AG04450 (cell line): ENCODE measurements around the gene RND2. TPM values are rescaled to one million over a fixed set of nuclear protein-coding genes. Genes with fewer than 3 reads are reported as not detected.

ENCODE experiments used
- CTCF ChIA-PET: fragments of 300-600, 350-600 bp; formaldehyde crosslinking; extraction: SDS; loops from one replicate; lab custom pipeline; 2022; ENCODE audit warnings: antibody characterized with exemption, inconsistent platforms; lab: Charles Lee
- POLR2A ChIA-PET: fragments of 350-600 bp; formaldehyde crosslinking; extraction: SDS; loops from one replicate; lab custom pipeline; 2021; ENCODE audit warnings: antibody characterized with exemption, inconsistent platforms; lab: Yijun Ruan, JAX
- DNase-seq: peaks from one replicate; pipeline ENCODE4 v3.0.0-alpha.2; 2011; ENCODE audit warnings: low read depth, low spot score
- H3K27ac ChIP-seq: one replicate; pipeline ENCODE4 v1.5.1; 2012; ENCODE audit warnings: low read depth, low read length, control low read depth
- H3K27me3 ChIP-seq: one replicate; pipeline ENCODE4 v1.6.0; 2012; ENCODE audit warnings: low read length; ENCODE audit not compliant: control insufficient read depth, insufficient read depth
- H3K4me3 ChIP-seq: 2 replicates; pipeline ENCODE4 v1.5.1; 2011; ENCODE audit warnings: mild to moderate bottlenecking, low read depth, low read length, control low read depth
- H3K9me3 ChIP-seq: 2 replicates; pipeline ENCODE4 v1.5.1; 2012; ENCODE audit warnings: low read length; ENCODE audit not compliant: control insufficient read depth, insufficient read depth
- polyA plus RNA-seq: library from polyadenylated mRNA; depleted of rRNA; stranded (reverse); fragments of >200 nt; gene quantifications from 2 replicates; pipeline ENCODE4 v1.2.3, GENCODE V29; 2011
- TF ChIP-seq, protein P1 (sequence below): IDR thresholded peaks from 2 replicates; pipeline ENCODE4 v1.5.1; 2011; ENCODE audit warnings: low read depth, low read length, control low read depth, inconsistent platforms

RND2 gene
- polyA plus RNA-seq, 1 experiment, result 1.7 TPM

DNA sequence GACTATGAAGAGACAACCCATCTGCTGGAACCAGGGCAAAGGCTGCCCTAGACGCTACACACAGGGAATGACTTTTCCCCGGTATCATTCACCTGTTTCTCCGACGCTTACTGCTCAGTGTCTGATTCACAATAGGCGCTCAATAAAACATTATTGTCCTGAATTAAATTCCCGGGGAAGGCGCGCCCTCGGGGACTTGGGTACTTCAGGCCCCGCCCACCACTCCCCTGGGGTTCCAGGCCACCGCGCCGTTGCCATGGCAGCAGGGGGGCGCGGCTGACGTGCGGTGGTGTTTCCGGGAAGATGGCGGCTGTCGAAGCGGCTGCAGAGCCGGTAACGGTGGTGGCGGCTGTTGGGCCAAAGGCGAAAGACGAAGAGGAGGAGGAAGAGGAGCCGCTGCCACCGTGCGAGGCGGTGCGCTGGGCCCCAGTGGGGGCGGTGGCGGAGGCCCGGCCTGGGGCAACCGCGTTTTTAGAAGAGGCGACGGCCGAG lies 44.7 kb upstream of the RND2 start, which contains the start of gene RUNDC1:
TSS of gene RUNDC1 (plus strand) at position 292 of the 492 bp plus-strand sequence. CDS start at position 304, 12 bp downstream.
- POLR2A ChIA-PET, result interaction anchor here (1.5 kb wide), 1 partner anchor 18 kb away, joined by 7 read pairs; the partner anchor contains the start of gene RPL27
- TF ChIP-seq, protein P1, sequence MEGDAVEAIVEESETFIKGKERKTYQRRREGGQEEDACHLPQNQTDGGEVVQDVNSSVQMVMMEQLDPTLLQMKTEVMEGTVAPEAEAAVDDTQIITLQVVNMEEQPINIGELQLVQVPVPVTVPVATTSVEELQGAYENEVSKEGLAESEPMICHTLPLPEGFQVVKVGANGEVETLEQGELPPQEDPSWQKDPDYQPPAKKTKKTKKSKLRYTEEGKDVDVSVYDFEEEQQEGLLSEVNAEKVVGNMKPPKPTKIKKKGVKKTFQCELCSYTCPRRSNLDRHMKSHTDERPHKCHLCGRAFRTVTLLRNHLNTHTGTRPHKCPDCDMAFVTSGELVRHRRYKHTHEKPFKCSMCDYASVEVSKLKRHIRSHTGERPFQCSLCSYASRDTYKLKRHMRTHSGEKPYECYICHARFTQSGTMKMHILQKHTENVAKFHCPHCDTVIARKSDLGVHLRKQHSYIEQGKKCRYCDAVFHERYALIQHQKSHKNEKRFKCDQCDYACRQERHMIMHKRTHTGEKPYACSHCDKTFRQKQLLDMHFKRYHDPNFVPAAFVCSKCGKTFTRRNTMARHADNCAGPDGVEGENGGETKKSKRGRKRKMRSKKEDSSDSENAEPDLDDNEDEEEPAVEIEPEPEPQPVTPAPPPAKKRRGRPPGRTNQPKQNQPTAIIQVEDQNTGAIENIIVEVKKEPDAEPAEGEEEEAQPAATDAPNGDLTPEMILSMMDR, result no peak
- peak within 1 kb of the TSS; percentile 52 for H3K27ac ChIP-seq
- H3K27me3 ChIP-seq, result no peaks in the 10 kb centered on the region
- CTCF ChIA-PET, result interaction anchor here (1.3 kb wide), 1 partner anchor 17 kb away, joined by 6 read pairs; the partner anchor contains the start of gene RPL27
- DNase-seq, result peak; percentile 52
- H3K9me3 ChIP-seq, result no peaks in the 10 kb centered on the region; the same call in 1 of the 2 replicates
- peak within 1 kb of the TSS; percentile 87 for H3K4me3 ChIP-seq

DNA sequence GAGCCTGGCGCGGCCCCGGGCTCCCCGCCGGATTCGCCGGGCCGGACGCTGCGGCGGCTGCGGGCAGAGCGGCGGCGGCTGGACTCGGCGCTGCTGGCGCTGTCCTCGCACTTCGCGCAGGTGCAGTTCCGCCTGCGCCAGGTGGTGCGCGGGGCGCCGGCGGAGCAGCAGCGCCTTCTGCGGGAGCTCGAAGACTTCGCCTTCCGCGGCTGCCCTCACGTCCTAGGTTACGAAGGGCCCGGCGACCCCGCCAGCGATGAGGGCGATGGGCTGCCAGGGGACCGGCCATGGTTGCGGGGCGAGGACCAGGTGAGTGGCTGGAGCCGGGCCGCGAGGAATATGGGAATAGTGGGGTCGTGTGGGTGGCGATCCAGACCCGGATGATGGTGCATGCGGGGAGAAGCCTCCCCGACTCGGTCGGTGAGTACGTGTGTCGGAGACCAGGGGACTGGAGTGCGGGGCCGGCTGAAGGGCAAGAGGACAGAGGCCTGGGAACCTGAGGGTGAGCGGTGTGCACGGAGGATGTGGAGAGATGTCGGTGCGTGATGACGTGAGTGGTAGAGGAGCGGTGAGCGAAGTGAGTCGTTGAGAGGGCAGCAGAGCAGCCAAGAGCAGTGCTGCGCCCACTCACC lies 44.1 kb upstream of the RND2 start:
- no peaks in the 10 kb centered on the region for H3K27me3 ChIP-seq
- TF ChIP-seq, protein P1, result no peak
- H3K27ac ChIP-seq, result no peak overlapping the region
- CTCF ChIA-PET, result no interaction called here
- peak overlapping the region; percentile 87 for H3K4me3 ChIP-seq
- POLR2A ChIA-PET, result interaction anchor here (1.5 kb wide), 1 partner anchor 17 kb away, joined by 7 read pairs; the partner anchor contains the start of gene RPL27
- no peak for DNase-seq
- no peaks in the 10 kb centered on the region; the same call in 1 of the 2 replicates for H3K9me3 ChIP-seq

DNA sequence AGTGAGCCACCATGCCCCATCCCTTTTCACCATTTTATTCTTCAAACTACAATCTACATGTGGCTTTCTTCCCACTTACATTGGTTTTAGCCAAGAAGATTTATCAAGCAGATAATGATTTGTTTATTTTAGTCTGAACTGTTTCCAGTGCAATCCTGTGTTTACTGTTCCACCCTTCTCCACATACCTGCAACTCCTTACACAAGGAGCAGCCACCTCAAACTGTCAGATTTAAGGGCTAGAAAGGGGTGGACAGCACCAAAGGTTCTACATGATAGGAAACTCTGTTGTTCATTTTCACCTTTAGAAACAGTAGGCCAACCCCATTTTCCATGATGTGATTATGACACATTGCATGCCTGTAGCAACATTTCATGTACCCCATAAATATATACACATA lies 42.8 kb upstream of the RND2 start:
- ChIA-PET POLR2A (interaction anchor here (0.7 kb wide), 1 partner anchor 148 kb away, joined by 5 read pairs; no protein-coding TSS in a partner anchor), CTCF (interaction anchor here (0.5 kb wide), 1 partner anchor 34 kb away, joined by 8 read pairs; no protein-coding TSS in a partner anchor)
- no peak for DNase-seq
- TF ChIP-seq, protein P1, result no peak
- Histone ChIP-seq H3K9me3 (no peaks in the 10 kb centered on the region; the same call in 1 of the 2 replicates), H3K4me3 (no peak overlapping the region), H3K27ac (no peak overlapping the region), H3K27me3 (no peaks in the 10 kb centered on the region)

DNA sequence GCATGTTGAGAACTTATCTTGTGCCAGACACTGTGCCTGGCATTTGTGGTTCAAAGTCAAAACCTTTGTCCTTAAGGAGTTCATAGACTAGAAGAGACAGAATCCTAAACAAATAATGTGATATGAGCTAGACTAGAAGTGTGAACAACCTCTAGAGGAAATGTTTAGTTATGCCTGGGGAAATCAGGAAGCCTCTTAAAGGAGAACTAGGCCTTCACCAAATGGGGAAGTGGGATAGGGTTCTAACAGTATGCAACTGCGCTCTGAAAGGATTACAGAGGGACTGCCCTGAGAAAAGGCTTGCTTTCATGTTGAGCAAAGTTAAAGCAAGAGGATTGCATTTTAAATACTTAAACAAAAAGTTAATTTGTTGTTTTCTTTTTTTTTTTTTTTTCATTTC lies 39.8 kb upstream of the RND2 start:
- no peaks in the 10 kb centered on the region; the same call in 1 of the 2 replicates for H3K9me3 ChIP-seq
- no peak overlapping the region for H3K4me3 ChIP-seq
- ChIA-PET POLR2A (no interaction called here), CTCF (interaction anchor here (1.0 to 1.1 kb wide), 2 partner anchors 13 to 48 kb away, joined by 3 to 5 read pairs; partner anchors contain the start of gene RPL27)
- DNase-seq, result no peak
- no peak overlapping the region for H3K27ac ChIP-seq
- no peaks in the 10 kb centered on the region for H3K27me3 ChIP-seq
- TF ChIP-seq, protein P1, result no peak

DNA sequence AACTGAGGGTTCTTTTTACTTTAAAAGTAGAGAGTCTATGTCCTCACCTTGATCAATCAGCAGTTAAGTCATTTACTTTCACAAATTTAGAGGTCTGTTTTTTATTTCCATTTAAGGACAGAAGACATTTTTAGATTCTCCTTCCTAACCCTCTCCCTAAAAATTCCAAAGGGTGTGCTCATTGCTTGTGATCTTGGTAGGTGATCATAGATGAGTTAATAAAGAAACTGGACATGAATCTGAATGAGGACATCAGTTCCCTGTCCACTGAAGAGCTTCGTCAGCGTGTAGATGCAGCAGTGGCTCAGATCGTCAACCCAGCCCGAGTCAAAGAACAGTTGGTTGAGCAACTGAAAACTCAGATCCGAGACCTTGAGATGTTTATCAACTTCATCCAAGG lies 35.9 kb upstream of the RND2 start:
- Histone ChIP-seq H3K27ac (no peak overlapping the region), H3K4me3 (no peak overlapping the region), H3K27me3 (no peaks in the 10 kb centered on the region), H3K9me3 (no peaks in the 10 kb centered on the region)
- ChIA-PET POLR2A (no interaction called here), CTCF (interaction anchor here (2.3 kb wide), 1 partner anchor 9 kb away, joined by 14 read pairs; the partner anchor contains the start of gene RPL27)
- TF ChIP-seq, protein P1, result no peak
- DNase-seq, result no peak
